Natural killer cell (primary cell): Measurements from ENCODE around the gene SAFB. TPM values are rescaled to one million over a fixed set of nuclear protein-coding genes. Genes with fewer than 3 reads are reported as not detected.
A peak's percentile ranks its signal among the peaks of the same experiment; 100 is the strongest.
"Not testable (repeated sequence)": the region's sequence is repeated elsewhere in the genome, so short reads cannot be mapped to it uniquely, and the experiment has no call there.

Source experiments
- ATAC-seq, 3 donors: fragments of 150-1000 bp in 2 of 3; fragments of 200-7000 bp in 1 of 3; cut with Tn5 transposase; 1 replicate in 1 of 3; 2 replicates in 2 of 3; pipeline ENCODE4 v1.10.0; 2021; ENCODE audit warnings: mild to moderate bottlenecking in 2 of 3, moderate library complexity in 2 of 3
- DNase-seq, 2 donors: peaks; one replicate each; pipeline versions ENCODE4 v3.0.0 to v3.0.0-alpha.2; 2013 to 2021; ENCODE audit warnings: mixed read lengths in 1 of 2
- H3K27ac ChIP-seq: one replicate; pipeline ENCODE4 v1.5.1; 2013; ENCODE audit warnings: mild to moderate bottlenecking, low read length
- H3K27me3 ChIP-seq: one replicate; pipeline ENCODE4 v1.6.1; 2013; ENCODE audit warnings: low read length; ENCODE audit not compliant: control insufficient read depth, insufficient read depth
- H3K36me3 ChIP-seq: one replicate; pipeline ENCODE4 v1.6.1; 2013; ENCODE audit warnings: low read length; ENCODE audit not compliant: control insufficient read depth, insufficient read depth
- H3K4me1 ChIP-seq: one replicate; pipeline ENCODE4 v1.6.1; 2013; ENCODE audit warnings: low read length; ENCODE audit not compliant: control insufficient read depth, insufficient read depth
- H3K4me3 ChIP-seq: one replicate; pipeline ENCODE4 v1.5.1; 2013; ENCODE audit warnings: low read length
- H3K9me3 ChIP-seq: one replicate; pipeline ENCODE4 v1.6.1; 2013; ENCODE audit warnings: low read length; ENCODE audit not compliant: control insufficient read depth, insufficient read depth
- H3K27ac Mint-ChIP-seq, 2 donors: one replicate each; pipeline ENCODE4 v1.8.0; 2022; ENCODE audit warnings: mild to moderate bottlenecking in 2 of 2, mixed read lengths in 2 of 2, moderate library complexity in 1 of 2
- H3K27me3 Mint-ChIP-seq, 2 donors: one replicate each; pipeline ENCODE4 v1.8.0; 2022; ENCODE audit warnings: low read depth in 2 of 2, mixed read lengths in 2 of 2
- H3K36me3 Mint-ChIP-seq: one replicate; pipeline ENCODE4 v1.8.0; 2022; ENCODE audit warnings: mixed read lengths
- H3K4me1 Mint-ChIP-seq, 2 donors: one replicate each; pipeline ENCODE4 v1.8.0; 2022; ENCODE audit warnings: mixed read lengths in 2 of 2
- H3K4me3 Mint-ChIP-seq: one replicate; pipeline ENCODE4 v1.8.0; 2022; ENCODE audit warnings: mild to moderate bottlenecking, moderate library complexity, mixed read lengths
- H3K9me3 Mint-ChIP-seq, 2 donors: one replicate each; pipeline ENCODE4 v1.8.0; 2022; ENCODE audit warnings: mixed read lengths in 2 of 2
- CTCF ChIP-seq: fragments of 200-600 bp; IDR thresholded peaks from one replicate; pipeline ENCODE4 v1.8.0; 2022; ENCODE audit warnings: antibody characterized with exemption
- WGBS: methylation state at CpG from one replicate; pipeline ENCODE4 v1.1.7; 2013; ENCODE audit warnings: missing lambda C conversion rate; ENCODE audit not compliant: insufficient coverage; 5-methylcytosine and 5-hydroxymethylcytosine counted together
- intact Hi-C: fragments of 100-400 bp; cut with micrococcal nuclease; formaldehyde crosslinking; loops from one replicate; pipeline ENCODE4 v1.14.2; 2022
- total RNA-seq, 4 donors: library from RNA; stranded (reverse); fragments of 120-200 nt in 1 of 4; gene quantifications; one replicate each; pipeline versions ENCODE4 v1.2.3 to v1.2.4, GENCODE V29; 2013 to 2022

Gene SAFB
- total RNA-seq, 3 donors from 2014 or later (not counting 1 experiment from before 2014, with no cell fraction given) = 195 to 229 (median 207) TPM

- WGBS = 97% methylated on average over 3 of the region's 3 CpGs
- Histone ChIP-seq H3K27ac (no peak overlapping the region), H3K9me3 (no peaks in the 10 kb centered on the region), H3K4me3 (no peak overlapping the region), H3K27me3 (no peaks in the 10 kb centered on the region), H3K4me1 (no peaks in the 10 kb centered on the region), H3K36me3 (peaks cover 85% of the 10 kb centered on the region)
- DNase-seq (no peak), ATAC-seq (no peak)
- intact Hi-C loops = loop anchor here (10.0 kb wide), 1 partner anchor 1651 kb away; no protein-coding TSS in a partner anchor
- H3K27me3 Mint-ChIP-seq = no peaks in the 10 kb centered on the region
- H3K4me3 Mint-ChIP-seq = no peak overlapping the region
- peak overlapping the region; percentile 29 to 45 for H3K27ac Mint-ChIP-seq
- TF ChIP-seq CTCF = no peak
- peaks cover 14 to 16% of the 10 kb centered on the region in 2 donors for H3K4me1 Mint-ChIP-seq
- H3K36me3 Mint-ChIP-seq = peaks cover 20% of the 10 kb centered on the region
- H3K9me3 Mint-ChIP-seq = no peaks in the 10 kb centered on the region
Measured at GRCh38 chr19:5605362-5605761, 17.5 kb upstream of the SAFB start.

GRCh38 chr19:5607318-5608275, 15.3 kb upstream of the SAFB start:
- no peaks in the 10 kb centered on the region for H3K27me3 Mint-ChIP-seq
- DNase-seq = no peak
- peaks cover 11 to 16% of the 10 kb centered on the region in 2 donors for H3K4me1 Mint-ChIP-seq
- peaks cover 82% of the 10 kb centered on the region for H3K36me3 ChIP-seq
- intact Hi-C loops = loop anchor here (10.0 kb wide), 1 partner anchor 1653 kb away; no protein-coding TSS in a partner anchor
- H3K27ac Mint-ChIP-seq = no peak overlapping the region
- no peak for TF ChIP-seq CTCF
- WGBS = 91% methylated on average over 15 of the region's 16 CpGs
- H3K9me3 Mint-ChIP-seq = no peaks in the 10 kb centered on the region
- H3K27me3 ChIP-seq = no peaks in the 10 kb centered on the region
- peaks cover 22% of the 10 kb centered on the region for H3K36me3 Mint-ChIP-seq
- no peak overlapping the region for H3K27ac ChIP-seq
- no peaks in the 10 kb centered on the region for H3K9me3 ChIP-seq
- H3K4me3 ChIP-seq = no peak overlapping the region
- H3K4me3 Mint-ChIP-seq = no peak overlapping the region
- no peaks in the 10 kb centered on the region for H3K4me1 ChIP-seq
- ATAC-seq = no peak

DNA sequence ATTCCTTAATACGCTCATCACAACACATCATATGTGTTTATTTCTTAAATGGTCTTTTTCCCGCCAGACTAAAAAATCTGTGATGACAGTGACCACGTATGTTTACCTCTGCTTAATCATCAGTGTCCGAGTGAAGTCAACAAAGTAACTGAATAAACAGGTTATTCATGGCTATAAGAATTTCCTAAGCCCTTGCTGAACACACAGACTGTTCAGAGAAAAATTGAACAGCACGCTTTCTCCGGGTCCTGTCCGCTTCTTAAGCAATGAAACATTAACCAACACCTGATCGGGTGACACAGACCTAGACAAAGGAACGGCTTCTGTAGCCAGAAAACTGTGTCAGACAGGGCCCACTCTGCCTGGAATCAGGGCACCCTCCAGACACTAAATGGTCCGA, 14.6 kb upstream of the SAFB start:
- no peak overlapping the region for H3K27ac Mint-ChIP-seq
- H3K4me3 Mint-ChIP-seq = no peak overlapping the region
- H3K36me3 Mint-ChIP-seq = peaks cover 28% of the 10 kb centered on the region
- H3K4me1 ChIP-seq = no peaks in the 10 kb centered on the region
- no peak overlapping the region for H3K27ac ChIP-seq
- 95% methylated on average over 10 of the region's 10 CpGs for WGBS
- no peaks in the 10 kb centered on the region for H3K27me3 ChIP-seq
- H3K36me3 ChIP-seq = peaks cover 82% of the 10 kb centered on the region
- H3K9me3 Mint-ChIP-seq = no peaks in the 10 kb centered on the region
- no peaks in the 10 kb centered on the region for H3K9me3 ChIP-seq
- H3K27me3 Mint-ChIP-seq = no peaks in the 10 kb centered on the region
- DNase-seq (no peak), ATAC-seq (no peak)
- intact Hi-C loops = loop anchor here (10.0 kb wide), 1 partner anchor 1653 kb away; no protein-coding TSS in a partner anchor
- no peak overlapping the region for H3K4me3 ChIP-seq
- H3K4me1 Mint-ChIP-seq = peaks cover 16% of the 10 kb centered on the region in 2 donors
- no peak for TF ChIP-seq CTCF

DNA sequence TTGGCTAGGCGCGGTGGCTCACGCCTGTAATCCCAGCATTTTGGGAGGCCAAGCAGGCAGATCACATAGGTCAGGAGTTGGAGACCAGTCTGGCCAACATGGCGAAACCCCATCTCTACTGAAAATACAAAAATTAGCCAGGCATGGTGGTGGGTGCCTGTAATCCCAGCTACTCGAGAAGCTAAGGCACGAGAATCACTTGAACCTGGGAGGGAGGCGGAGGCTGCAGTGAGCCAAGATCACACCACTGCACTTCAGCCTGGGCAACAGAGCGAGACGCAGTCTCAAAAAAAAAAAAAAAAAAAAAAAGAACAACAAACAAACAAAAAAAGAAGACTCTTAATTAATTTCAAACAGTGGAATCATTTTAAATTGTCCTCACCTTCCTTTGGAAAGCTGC, 14.1 kb upstream of the SAFB start:
- peaks cover 33% of the 10 kb centered on the region for H3K36me3 Mint-ChIP-seq
- H3K27me3 Mint-ChIP-seq, H3K4me1 ChIP-seq, H3K4me3 ChIP-seq, H3K9me3 ChIP-seq, H3K27me3 ChIP-seq, ATAC-seq, DNase-seq, H3K27ac ChIP-seq, H3K9me3 Mint-ChIP-seq, H3K27ac Mint-ChIP-seq, H3K4me3 Mint-ChIP-seq: not testable (repeated sequence)
- H3K4me1 Mint-ChIP-seq = peaks cover 16 to 20% of the 10 kb centered on the region in 2 donors
- peaks cover 82% of the 10 kb centered on the region for H3K36me3 ChIP-seq
- intact Hi-C loops = loop anchor here (10.0 kb wide), 1 partner anchor 1654 kb away; no protein-coding TSS in a partner anchor
- 100% methylated on average over 7 of the region's 9 CpGs for WGBS
